DMS 273 (cell line): ENCODE results near the gene CPXM2.

Source experiments
- DNase-seq: peaks from one replicate; lab custom pipeline; 2025; ENCODE audit not compliant: unreplicated experiment; lab: John Stamatoyannopoulos, UW

CPXM2 gene

GRCh38 chr10:123891144-123892071 is at the start of gene CPXM2:
CPXM2 (minus strand) TSS chr10:123891807; CDS start chr10:123891659, 148 bp downstream.
- no peak for DNase-seq

- DNase-seq: no peak
These were observed 48.0 kb upstream of the CPXM2 start for GRCh38 chr10:123939591-123939990.

GRCh38 chr10:123938890-123939289 is 47.3 kb upstream of the CPXM2 start:
- no peak for DNase-seq

GRCh38 chr10:123936426-123936825 is 44.8 kb upstream of the CPXM2 start:
- no peak for DNase-seq

- no peak for DNase-seq
These were observed 44.1 kb upstream of the CPXM2 start for GRCh38 chr10:123935680-123936079.

GRCh38 chr10:123934846-123935245 is 43.2 kb upstream of the CPXM2 start:
- no peak for DNase-seq

GRCh38 chr10:123930340-123931001 is 38.9 kb upstream of the CPXM2 start:
- DNase-seq: no peak

GRCh38 chr10:123929791-123930190 is 38.2 kb upstream of the CPXM2 start:
- no peak for DNase-seq

- no peak for DNase-seq
These were observed 36.8 kb upstream of the CPXM2 start for GRCh38 chr10:123928427-123928826.

GRCh38 chr10:123926401-123927264 is 35.0 kb upstream of the CPXM2 start:
- DNase-seq: no peak

GRCh38 chr10:123922126-123922525 is 30.5 kb upstream of the CPXM2 start:
- no peak for DNase-seq

- no peak for DNase-seq
These were observed 25.2 kb upstream of the CPXM2 start for GRCh38 chr10:123916775-123917174.

- no peak for DNase-seq
These were observed 22.2 kb upstream of the CPXM2 start for GRCh38 chr10:123913688-123914268.

GRCh38 chr10:123912871-123913270 is 21.3 kb upstream of the CPXM2 start:
- DNase-seq: no peak

GRCh38 chr10:123912466-123912865 is 20.9 kb upstream of the CPXM2 start:
- no peak for DNase-seq

GRCh38 chr10:123911866-123912265 is 20.3 kb upstream of the CPXM2 start:
- DNase-seq: peak; percentile 48

- no peak for DNase-seq
These were observed 18.3 kb upstream of the CPXM2 start for GRCh38 chr10:123909866-123910265.

- DNase-seq: no peak
These were observed 17.8 kb upstream of the CPXM2 start for GRCh38 chr10:123909426-123909825.

- DNase-seq: peak; percentile 5
These were observed 16.8 kb upstream of the CPXM2 start for GRCh38 chr10:123908379-123908778.

GRCh38 chr10:123906884-123907652 is 15.5 kb upstream of the CPXM2 start:
- peak; percentile 26 for DNase-seq
